Measurements from ENCODE around the gene MSRB1. TPM values are rescaled to one million over a fixed set of nuclear protein-coding genes. Genes with fewer than 3 reads are reported as not detected.

Gene MSRB1
- total and polyA plus RNA-seq, 9 of the 15 experiments (the other 6 are each of a cell fraction or from before 2014, with no cell fraction given) = 5.4 to 33.7 (median 25.7) TPM

- TF ChIP-seq ZBTB11 (CRISPR knock-in tag; IDR thresholded peaks at IDR 0.05) (peak in 1 of 3 experiments; percentile 86; a peak in 2 of 6 replicates), HDAC2 (IDR thresholded peaks at IDR 0.05) (peak; percentile 40; the same call in 1 of the 2 replicates), ZNF280A (IDR thresholded peaks at IDR 0.05; ENCODE audit: low read depth, partially characterized antibody) (no peak), ZNF274 (IDR thresholded peaks at IDR 0.05; ENCODE audit: borderline replicate concordance, low read depth, low read length) (no peak), ZNF583 (CRISPR knock-in tag; IDR thresholded peaks at IDR 0.05) (peak; percentile 41; the same call in 1 of the 2 replicates), FOXP4 (CRISPR knock-in tag; IDR thresholded peaks at IDR 0.05; ENCODE audit: borderline replicate concordance) (no peak; the same call in 1 of the 2 replicates), CREM (IDR thresholded peaks at IDR 0.05; ENCODE audit: low read depth) (peak; percentile 100), SMARCA5 (IDR thresholded peaks at IDR 0.05) (no peak), POLR3A (IDR thresholded peaks at IDR 0.05; ENCODE audit: borderline replicate concordance, extremely low read depth, insufficient read depth, insufficient read length) (no peak), CBX2 (IDR thresholded peaks at IDR 0.05; ENCODE audit: insufficient read depth, low read length, poor library complexity, severe bottlenecking) (no peak), BCOR (IDR thresholded peaks at IDR 0.05) (no peak), MXD1 (CRISPR knock-in tag; IDR thresholded peaks at IDR 0.05; ENCODE audit: borderline replicate concordance, poor library complexity, severe bottlenecking) (peak; percentile 64)
These were observed 28.9 kb upstream of the MSRB1 start, which contains the start of gene TBL3 (continued) for GRCh38 chr16:1971796-1972489.
